HepG2 (cell line): ENCODE measurements around the gene ESYT2. TPM values are rescaled to one million over a fixed set of nuclear protein-coding genes. Genes with fewer than 3 reads are reported as not detected.

Experiments used
- ADNP ChIP-seq: sonication (generic); formaldehyde crosslinking; IDR thresholded peaks from 2 replicates; pipeline ENCODE4 v1.4.0; 2020; ENCODE audit warnings: missing genetic modification reagents
- CC2D1A ChIP-seq: sonication (generic); formaldehyde crosslinking; IDR thresholded peaks from 2 replicates; pipeline ENCODE4 v1.8.1; 2023; ENCODE audit warnings: mild to moderate bottlenecking, missing genetic modification reagents
- ELF1 ChIP-seq: sonication (generic); formaldehyde crosslinking; IDR thresholded peaks from 2 replicates; pipeline ENCODE4 v1.4.0; 2020; ENCODE audit warnings: missing genetic modification reagents
- EZH2 ChIP-seq: conservative IDR thresholded peaks from 2 replicates; pipeline ENCODE4 v1.6.1; 2012; ENCODE audit warnings: mild to moderate bottlenecking, low read depth, low read length, moderate library complexity
- GATAD2A ChIP-seq: IDR thresholded peaks from 2 replicates; pipeline ENCODE4 v1.6.1; 2016
- ISX ChIP-seq: sonication (generic); formaldehyde crosslinking; conservative IDR thresholded peaks from 2 replicates; pipeline ENCODE4 v1.5.0; 2020; ENCODE audit warnings: missing genetic modification reagents
- JDP2 ChIP-seq: sonication (generic); formaldehyde crosslinking; IDR thresholded peaks from 2 replicates; pipeline ENCODE4 v1.8.1; 2022; ENCODE audit warnings: missing genetic modification reagents, borderline replicate concordance
- KLF16 ChIP-seq, 2 experiments: sonication (generic) in 1 of 2; formaldehyde crosslinking in 1 of 2; IDR thresholded peaks; 2 replicates each; pipeline versions ENCODE4 v1.6.1 to v1.8.0; 2016 to 2023; ENCODE audit warnings: missing genetic modification reagents in 2 of 2, missing compliant biosample characterization in 1 of 2
- MIER3 ChIP-seq: IDR thresholded peaks from 2 replicates; pipeline ENCODE4 v1.6.1; 2016; ENCODE audit warnings: missing compliant biosample characterization, borderline replicate concordance
- NFE2L2 ChIP-seq: fragments of 150-350 bp; IDR thresholded peaks from 2 replicates; pipeline ENCODE4 v1.6.1; 2014; ENCODE audit warnings: low read length
- RNF2 ChIP-seq: fragments of 450-650 bp; conservative IDR thresholded peaks from 2 replicates; pipeline ENCODE4 v1.6.1; 2016; ENCODE audit warnings: low read depth
- U2AF1 ChIP-seq: fragments of 200-400 bp; formaldehyde crosslinking; optimal IDR thresholded peaks from 2 replicates; pipeline ENCODE3; 2017; ENCODE audit warnings: mild to moderate bottlenecking, low read depth, low read length
- ZKSCAN1 ChIP-seq: fragments of 150-350 bp; IDR thresholded peaks from 2 replicates; pipeline ENCODE4 v1.6.1; 2014; ENCODE audit warnings: low read length
- ZNF138 ChIP-seq: sonication (generic); formaldehyde crosslinking; IDR thresholded peaks from 2 replicates; pipeline ENCODE4 v1.5.0; 2020; ENCODE audit warnings: mild to moderate bottlenecking, low read depth, missing genetic modification reagents
- ZNF160 ChIP-seq: sonication (generic); formaldehyde crosslinking; IDR thresholded peaks from 2 replicates; pipeline ENCODE4 v1.8.0; 2022; ENCODE audit warnings: mild to moderate bottlenecking, inconsistent platforms, missing genetic modification reagents
- ZNF17 ChIP-seq: sonication (generic); formaldehyde crosslinking; IDR thresholded peaks from 2 replicates; pipeline ENCODE4 v1.5.0; 2020; ENCODE audit warnings: mild to moderate bottlenecking, missing genetic modification reagents
- ZNF264 ChIP-seq: sonication (generic); formaldehyde crosslinking; IDR thresholded peaks from 2 replicates; pipeline ENCODE4 v1.4.0; 2020; ENCODE audit warnings: missing genetic modification reagents
- ZNF337 ChIP-seq: sonication (generic); formaldehyde crosslinking; IDR thresholded peaks from 2 replicates; pipeline ENCODE4 v1.5.1; 2020; ENCODE audit warnings: missing genetic modification reagents, low read depth, mild to moderate bottlenecking, borderline replicate concordance
- ZNF619 ChIP-seq: sonication (generic); formaldehyde crosslinking; IDR thresholded peaks from 2 replicates; pipeline ENCODE4 v1.4.0; 2020; ENCODE audit warnings: mild to moderate bottlenecking, missing genetic modification reagents
- ZNF652 ChIP-seq: IDR thresholded peaks from 2 replicates; pipeline ENCODE4 v1.6.1; 2016; ENCODE audit warnings: low read depth, borderline replicate concordance
- ZSCAN21 ChIP-seq: sonication (generic); formaldehyde crosslinking; IDR thresholded peaks from 2 replicates; pipeline ENCODE4 v1.8.0; 2022; ENCODE audit warnings: mild to moderate bottlenecking, missing genetic modification reagents, moderate library complexity, borderline replicate concordance
- ZSCAN29 ChIP-seq: sonication (generic); formaldehyde crosslinking; conservative IDR thresholded peaks from 2 replicates; pipeline ENCODE4 v1.4.0; 2020; ENCODE audit warnings: mild to moderate bottlenecking, missing genetic modification reagents
- polyA plus RNA-seq, 8 experiments: library from polyadenylated mRNA; depleted of rRNA in 3 of 8; stranded (reverse) in 7 of 8; unstranded in 1 of 8; fragments of >200 nt; fragmentation: Illumina TruSeq in 4 of 8; extraction: Trizol in 4 of 8; gene quantifications; 2 replicates each; pipeline versions ENCODE4 v1.2.1 to v1.2.3, GENCODE V29; 2011 to 2016; ENCODE audit warnings: low read depth in 4 of 8, missing spikeins in 1 of 8, mixed read lengths in 1 of 8; ENCODE audit not compliant: insufficient read depth in 1 of 8
- total RNA-seq, 5 experiments: library from RNA; depleted of rRNA; stranded (reverse); fragments of >200 nt; fragmentation: Illumina TruSeq; extraction: Trizol; gene quantifications; 2 replicates each; pipeline ENCODE4 v1.2.3, GENCODE V29; 2016; ENCODE audit warnings: low read depth in 1 of 5
- TF ChIP-seq, protein P1 (sequence below): sonication (generic); formaldehyde crosslinking; conservative IDR thresholded peaks from 2 replicates; pipeline ENCODE4 v1.8.0; 2022; ENCODE audit warnings: mild to moderate bottlenecking, moderate library complexity, missing genetic modification reagents
- TF ChIP-seq, protein P2 (sequence below): sonication (generic); formaldehyde crosslinking; IDR thresholded peaks from 2 replicates; pipeline ENCODE4 v1.5.0; 2020; ENCODE audit warnings: missing genetic modification reagents
- TF ChIP-seq, protein P3 (sequence below): sonication (generic); formaldehyde crosslinking; IDR thresholded peaks from 2 replicates; pipeline ENCODE4 v1.5.1; 2020; ENCODE audit warnings: mild to moderate bottlenecking, missing genetic modification reagents, moderate library complexity
- TF ChIP-seq, protein P4 (sequence below): sonication (generic); formaldehyde crosslinking; IDR thresholded peaks from 2 replicates; pipeline ENCODE4 v1.9.0; 2022; ENCODE audit warnings: low read depth, missing genetic modification reagents

Gene ESYT2
- total and polyA plus RNA-seq, 2 of the 13 experiments (the other 11 are each of a cell fraction or from before 2014, with no cell fraction given): 28.5 to 37.3 TPM

DNA sequence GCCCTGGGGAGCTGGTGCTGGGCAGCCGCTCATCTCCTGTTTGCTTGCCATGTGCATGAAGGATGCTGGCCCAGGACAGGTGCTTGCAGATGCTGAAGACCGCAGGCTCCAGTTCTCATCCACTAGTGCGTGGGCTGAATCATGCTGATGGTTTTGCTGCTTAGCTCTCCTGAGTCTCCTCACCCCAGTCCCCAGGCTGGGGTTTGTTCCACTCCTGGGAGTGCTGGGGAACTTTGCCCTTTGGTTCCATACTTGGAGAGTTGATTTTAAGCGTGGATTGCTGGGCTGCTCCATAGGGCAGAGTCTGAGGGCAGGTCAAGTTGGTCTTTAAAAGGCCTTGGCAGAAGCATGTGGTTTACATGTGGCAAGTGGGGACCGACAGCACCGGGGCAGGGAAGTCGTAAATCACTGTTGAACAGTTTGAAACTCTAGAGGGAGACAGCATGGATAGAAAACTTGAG lies 36.2 kb upstream of the ESYT2 start (continued):
- TF ChIP-seq EZH2: no peak
- 0 out of 2 replicates have a peak, but pooled peaks have one; percentile 55 for TF ChIP-seq ZNF264 (CRISPR knock-in tag)
- TF ChIP-seq U2AF1: no peak
- no peak for TF ChIP-seq ZNF619 (CRISPR knock-in tag)
- no peak; the same call in 1 of the 2 replicates for TF ChIP-seq ZNF652 (CRISPR knock-in tag)
- TF ChIP-seq, protein P1, sequence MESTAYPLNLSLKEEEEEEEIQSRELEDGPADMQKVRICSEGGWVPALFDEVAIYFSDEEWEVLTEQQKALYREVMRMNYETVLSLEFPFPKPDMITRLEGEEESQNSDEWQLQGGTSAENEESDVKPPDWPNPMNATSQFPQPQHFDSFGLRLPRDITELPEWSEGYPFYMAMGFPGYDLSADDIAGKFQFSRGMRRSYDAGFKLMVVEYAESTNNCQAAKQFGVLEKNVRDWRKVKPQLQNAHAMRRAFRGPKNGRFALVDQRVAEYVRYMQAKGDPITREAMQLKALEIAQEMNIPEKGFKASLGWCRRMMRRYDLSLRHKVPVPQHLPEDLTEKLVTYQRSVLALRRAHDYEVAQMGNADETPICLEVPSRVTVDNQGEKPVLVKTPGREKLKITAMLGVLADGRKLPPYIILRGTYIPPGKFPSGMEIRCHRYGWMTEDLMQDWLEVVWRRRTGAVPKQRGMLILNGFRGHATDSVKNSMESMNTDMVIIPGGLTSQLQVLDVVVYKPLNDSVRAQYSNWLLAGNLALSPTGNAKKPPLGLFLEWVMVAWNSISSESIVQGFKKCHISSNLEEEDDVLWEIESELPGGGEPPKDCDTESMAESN: peak; percentile 52; the same call in 1 of the 2 replicates
- TF ChIP-seq ZSCAN21 (CRISPR knock-in tag): no peak
- TF ChIP-seq, protein P2, sequence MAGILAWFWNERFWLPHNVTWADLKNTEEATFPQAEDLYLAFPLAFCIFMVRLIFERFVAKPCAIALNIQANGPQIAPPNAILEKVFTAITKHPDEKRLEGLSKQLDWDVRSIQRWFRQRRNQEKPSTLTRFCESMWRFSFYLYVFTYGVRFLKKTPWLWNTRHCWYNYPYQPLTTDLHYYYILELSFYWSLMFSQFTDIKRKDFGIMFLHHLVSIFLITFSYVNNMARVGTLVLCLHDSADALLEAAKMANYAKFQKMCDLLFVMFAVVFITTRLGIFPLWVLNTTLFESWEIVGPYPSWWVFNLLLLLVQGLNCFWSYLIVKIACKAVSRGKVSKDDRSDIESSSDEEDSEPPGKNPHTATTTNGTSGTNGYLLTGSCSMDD (CRISPR knock-in tag): no peak
- TF ChIP-seq JDP2 (CRISPR knock-in tag): no peak
- no peak for TF ChIP-seq ISX (CRISPR knock-in tag)
- no peak for TF ChIP-seq ZNF138 (CRISPR knock-in tag)
- TF ChIP-seq KLF16 (CRISPR knock-in tag; IDR thresholded peaks at IDR 0.05): no peak
- TF ChIP-seq, protein P3, sequence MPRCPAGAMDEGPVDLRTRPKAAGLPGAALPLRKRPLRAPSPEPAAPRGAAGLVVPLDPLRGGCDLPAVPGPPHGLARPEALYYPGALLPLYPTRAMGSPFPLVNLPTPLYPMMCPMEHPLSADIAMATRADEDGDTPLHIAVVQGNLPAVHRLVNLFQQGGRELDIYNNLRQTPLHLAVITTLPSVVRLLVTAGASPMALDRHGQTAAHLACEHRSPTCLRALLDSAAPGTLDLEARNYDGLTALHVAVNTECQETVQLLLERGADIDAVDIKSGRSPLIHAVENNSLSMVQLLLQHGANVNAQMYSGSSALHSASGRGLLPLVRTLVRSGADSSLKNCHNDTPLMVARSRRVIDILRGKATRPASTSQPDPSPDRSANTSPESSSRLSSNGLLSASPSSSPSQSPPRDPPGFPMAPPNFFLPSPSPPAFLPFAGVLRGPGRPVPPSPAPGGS (CRISPR knock-in tag): no peak
- no peak for TF ChIP-seq ZKSCAN1
- TF ChIP-seq ADNP (CRISPR knock-in tag): no peak
- TF ChIP-seq ZNF17: no peak
- TF ChIP-seq NFE2L2: no peak
- no peak for TF ChIP-seq ELF1 (CRISPR knock-in tag)
- TF ChIP-seq, protein P4, sequence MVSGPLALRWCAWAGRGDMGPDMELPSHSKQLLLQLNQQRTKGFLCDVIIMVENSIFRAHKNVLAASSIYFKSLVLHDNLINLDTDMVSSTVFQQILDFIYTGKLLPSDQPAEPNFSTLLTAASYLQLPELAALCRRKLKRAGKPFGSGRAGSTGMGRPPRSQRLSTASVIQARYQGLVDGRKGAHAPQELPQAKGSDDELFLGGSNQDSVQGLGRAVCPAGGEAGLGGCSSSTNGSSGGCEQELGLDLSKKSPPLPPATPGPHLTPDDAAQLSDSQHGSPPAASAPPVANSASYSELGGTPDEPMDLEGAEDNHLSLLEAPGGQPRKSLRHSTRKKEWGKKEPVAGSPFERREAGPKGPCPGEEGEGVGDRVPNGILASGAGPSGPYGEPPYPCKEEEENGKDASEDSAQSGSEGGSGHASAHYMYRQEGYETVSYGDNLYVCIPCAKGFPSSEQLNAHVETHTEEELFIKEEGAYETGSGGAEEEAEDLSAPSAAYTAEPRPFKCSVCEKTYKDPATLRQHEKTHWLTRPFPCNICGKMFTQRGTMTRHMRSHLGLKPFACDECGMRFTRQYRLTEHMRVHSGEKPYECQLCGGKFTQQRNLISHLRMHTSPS: peak; percentile 69; the same call in 1 of the 2 replicates
- peak; percentile 57 for TF ChIP-seq GATAD2A (CRISPR knock-in tag)
- TF ChIP-seq CC2D1A (CRISPR knock-in tag): 0 out of 2 replicates have a peak, but pooled peaks have one; percentile 35
- TF ChIP-seq ZNF160 (CRISPR knock-in tag): peak; percentile 72; the same call in 1 of the 2 replicates
- TF ChIP-seq ZSCAN29: no peak
- 0 out of 2 replicates have a peak, but pooled peaks have one; percentile 45 for TF ChIP-seq ZNF337 (CRISPR knock-in tag)
- peak; percentile 77; the same call in 1 of the 2 replicates for TF ChIP-seq RNF2
- TF ChIP-seq MIER3 (CRISPR knock-in tag): no peak
